ENCODE results near the gene FBLIM1. TPM values are rescaled to one million over a fixed set of nuclear protein-coding genes. Genes with fewer than 3 reads are reported as not detected.

Gene FBLIM1
- total RNA-seq, 1 donor from 2014 or later = 246 TPM

DNA sequence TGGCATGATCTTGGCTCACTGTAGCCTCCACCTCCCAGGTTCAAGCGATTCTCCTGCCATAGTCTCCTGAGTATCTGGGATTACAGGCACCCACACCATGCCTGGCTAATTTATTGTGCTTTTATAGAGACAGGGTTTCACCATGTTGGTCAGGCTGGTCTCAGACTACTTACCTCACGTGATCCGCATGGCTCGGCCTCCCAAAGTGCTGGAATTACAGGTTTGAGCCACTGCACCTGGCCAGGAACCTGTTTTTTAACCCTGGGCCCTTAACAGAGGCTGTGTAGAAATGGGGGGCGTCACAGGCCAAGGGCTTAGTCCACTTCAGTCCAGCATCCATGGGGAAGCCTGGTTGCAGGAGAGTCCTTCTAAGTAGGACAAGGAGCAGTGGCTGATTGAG, 9.3 kb downstream of the FBLIM1 start:
- DNase-seq (ENCODE audit: low read depth) = no peak
- TF ChIP-seq, protein P1, sequence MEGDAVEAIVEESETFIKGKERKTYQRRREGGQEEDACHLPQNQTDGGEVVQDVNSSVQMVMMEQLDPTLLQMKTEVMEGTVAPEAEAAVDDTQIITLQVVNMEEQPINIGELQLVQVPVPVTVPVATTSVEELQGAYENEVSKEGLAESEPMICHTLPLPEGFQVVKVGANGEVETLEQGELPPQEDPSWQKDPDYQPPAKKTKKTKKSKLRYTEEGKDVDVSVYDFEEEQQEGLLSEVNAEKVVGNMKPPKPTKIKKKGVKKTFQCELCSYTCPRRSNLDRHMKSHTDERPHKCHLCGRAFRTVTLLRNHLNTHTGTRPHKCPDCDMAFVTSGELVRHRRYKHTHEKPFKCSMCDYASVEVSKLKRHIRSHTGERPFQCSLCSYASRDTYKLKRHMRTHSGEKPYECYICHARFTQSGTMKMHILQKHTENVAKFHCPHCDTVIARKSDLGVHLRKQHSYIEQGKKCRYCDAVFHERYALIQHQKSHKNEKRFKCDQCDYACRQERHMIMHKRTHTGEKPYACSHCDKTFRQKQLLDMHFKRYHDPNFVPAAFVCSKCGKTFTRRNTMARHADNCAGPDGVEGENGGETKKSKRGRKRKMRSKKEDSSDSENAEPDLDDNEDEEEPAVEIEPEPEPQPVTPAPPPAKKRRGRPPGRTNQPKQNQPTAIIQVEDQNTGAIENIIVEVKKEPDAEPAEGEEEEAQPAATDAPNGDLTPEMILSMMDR (conservative IDR thresholded peaks at IDR 0.05; ENCODE audit: low read depth, low read length) = no peak
- H3K4me3 ChIP-seq (ENCODE audit: low read depth, low read length) = no peak overlapping the region

DNA sequence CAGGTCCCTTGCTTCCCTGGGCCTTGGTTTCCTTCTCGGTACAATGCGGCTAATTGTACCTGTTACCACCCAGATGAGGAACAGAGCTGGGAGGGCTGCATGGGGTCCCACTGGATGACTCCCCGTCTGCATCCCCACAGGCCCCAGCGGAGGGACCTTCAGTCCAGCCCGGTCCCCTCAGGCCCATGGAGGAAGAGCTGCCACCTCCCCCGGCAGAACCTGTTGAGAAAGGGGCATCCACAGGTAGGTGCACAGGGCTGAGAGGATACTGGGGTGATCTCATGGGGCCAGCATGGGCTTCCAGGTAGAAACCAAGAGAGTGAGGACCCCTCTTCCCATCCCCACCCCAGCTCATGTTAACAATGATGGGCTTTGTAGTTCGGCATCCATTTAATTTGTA, 9.8 kb downstream of the FBLIM1 start:
- TF ChIP-seq, protein P1 (conservative IDR thresholded peaks at IDR 0.05; ENCODE audit: low read depth, low read length) = no peak
- no peak for DNase-seq (ENCODE audit: low read depth)
- H3K4me3 ChIP-seq (ENCODE audit: low read depth, low read length) = no peak overlapping the region

DNA sequence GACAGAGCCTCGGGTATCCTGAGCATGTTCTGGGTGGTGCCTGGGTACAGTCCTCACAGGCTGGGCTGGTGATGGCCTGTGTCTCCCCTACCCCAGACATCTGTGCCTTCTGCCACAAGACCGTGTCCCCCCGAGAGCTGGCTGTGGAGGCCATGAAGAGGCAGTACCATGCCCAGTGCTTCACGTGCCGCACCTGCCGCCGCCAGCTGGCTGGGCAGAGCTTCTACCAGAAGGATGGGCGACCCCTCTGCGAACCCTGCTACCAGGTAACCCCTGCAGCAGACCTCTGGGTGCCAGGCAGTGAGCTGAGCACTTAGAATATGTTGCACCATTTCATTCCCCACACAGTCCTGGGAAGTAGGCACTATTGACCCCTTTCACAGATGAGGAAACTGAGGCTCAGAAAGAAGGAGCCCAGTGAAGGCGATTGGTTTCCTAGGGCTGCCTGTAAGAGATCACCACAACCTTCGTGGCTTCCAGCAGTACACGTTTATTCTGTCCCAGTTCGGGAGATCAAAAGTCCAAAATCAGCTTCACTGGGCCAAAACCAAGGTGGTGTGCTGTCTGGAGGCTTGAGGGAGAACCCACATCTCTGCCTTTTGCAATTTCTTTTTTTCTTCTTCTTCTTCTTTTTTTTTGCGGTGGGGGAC, 11.8 kb downstream of the FBLIM1 start:
- TF ChIP-seq, protein P1 (conservative IDR thresholded peaks at IDR 0.05; ENCODE audit: low read depth, low read length) = no peak
- DNase-seq (ENCODE audit: low read depth) = no peak
- H3K4me3 ChIP-seq (ENCODE audit: low read depth, low read length) = no peak overlapping the region

DNA sequence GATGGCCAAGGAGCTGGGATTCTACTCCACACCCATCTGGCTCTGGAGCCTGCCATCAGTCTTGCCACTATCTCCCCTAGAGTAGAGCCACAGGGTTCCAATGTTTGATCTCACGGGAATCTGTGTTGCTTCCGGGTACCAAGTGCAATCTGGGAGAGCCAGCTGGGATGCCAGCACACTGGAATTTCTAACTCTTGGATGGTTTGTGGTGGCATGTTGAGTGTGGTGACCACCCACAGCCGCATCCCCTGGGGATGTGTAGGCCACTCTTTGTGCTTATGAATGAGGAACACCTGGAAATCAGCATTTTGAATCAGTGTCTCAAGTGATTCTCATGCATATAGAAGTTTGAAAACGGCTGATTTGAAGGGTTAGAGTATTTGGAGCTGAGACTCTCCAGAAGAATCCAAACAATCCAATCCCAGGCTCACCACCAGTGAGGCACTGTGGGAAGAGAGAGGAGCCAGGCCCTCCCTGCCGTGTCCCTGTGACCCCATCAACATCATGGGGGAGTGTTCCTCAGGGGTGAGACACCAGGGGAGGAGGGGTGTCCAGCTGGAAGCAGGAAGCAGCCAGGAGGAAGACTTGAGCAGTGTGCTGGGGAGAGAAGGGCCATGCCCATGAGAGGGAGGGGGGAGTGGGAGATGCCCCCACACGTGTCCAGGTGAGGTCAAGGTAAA, 13.4 kb downstream of the FBLIM1 start:
- no peak for DNase-seq (ENCODE audit: low read depth)
- TF ChIP-seq, protein P1 (conservative IDR thresholded peaks at IDR 0.05; ENCODE audit: low read depth, low read length) = no peak
- H3K4me3 ChIP-seq (ENCODE audit: low read depth, low read length) = no peak overlapping the region

DNA sequence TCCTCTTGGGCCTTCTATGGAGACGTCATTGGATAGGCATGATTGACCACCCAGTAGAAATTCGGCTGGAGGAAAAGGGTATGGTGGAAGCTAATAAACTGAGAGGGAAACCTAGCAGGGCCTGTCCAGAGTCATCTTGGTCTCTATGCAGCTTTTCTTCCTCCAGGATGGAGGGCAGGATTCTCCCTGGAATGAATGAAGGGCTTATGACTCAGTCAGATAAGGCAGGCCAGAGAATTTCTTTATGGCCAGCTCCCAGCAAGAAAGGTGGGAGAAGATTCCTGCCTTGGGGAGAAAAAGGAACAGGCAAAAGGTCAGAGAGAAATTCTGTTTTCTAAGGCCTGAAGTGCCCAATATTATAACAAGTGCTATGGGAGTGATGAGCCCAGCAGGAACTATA, 17.1 kb downstream of the FBLIM1 start:
- TF ChIP-seq, protein P1 (conservative IDR thresholded peaks at IDR 0.05; ENCODE audit: low read depth, low read length) = no peak
- no peak overlapping the region for H3K4me3 ChIP-seq (ENCODE audit: low read depth, low read length)
- no peak for DNase-seq (ENCODE audit: low read depth)

DNA sequence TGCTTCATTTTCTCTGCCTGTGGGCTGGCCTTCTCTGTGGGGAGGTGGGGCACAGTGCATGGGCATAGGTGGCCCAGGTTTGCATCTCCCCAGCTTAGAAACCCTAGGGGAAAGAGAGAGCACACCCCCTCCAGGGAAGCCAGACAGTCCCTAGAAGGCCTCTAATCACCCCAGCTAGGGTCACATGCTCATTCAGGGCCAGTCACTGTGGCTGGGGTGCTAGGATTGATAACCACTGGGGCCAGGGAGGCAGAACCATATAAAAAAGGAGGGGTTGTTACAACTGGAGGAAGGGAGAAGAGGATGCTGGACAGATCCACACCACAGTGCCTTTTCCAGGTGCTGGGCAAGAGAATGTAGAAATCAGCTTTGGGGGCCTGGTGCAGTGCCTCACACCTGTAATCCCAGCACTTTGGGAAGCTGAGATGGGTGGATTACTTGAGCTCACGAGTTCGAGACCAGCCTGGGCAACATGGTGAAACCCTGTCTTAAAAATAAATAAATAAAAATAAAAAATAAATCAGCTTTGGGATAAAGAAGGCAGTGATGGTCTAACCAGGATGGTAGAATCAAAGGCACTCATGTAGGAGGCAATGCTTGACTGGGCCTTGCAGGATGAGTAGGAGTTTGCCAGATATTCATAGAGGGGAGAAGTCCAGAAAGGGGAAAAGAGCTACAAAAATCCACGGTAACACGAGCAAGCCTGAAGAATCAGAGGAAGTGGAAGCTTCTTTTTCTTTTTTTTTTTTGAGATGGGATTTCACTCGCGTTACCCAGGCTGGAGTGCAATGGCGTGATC, 19.5 kb downstream of the FBLIM1 start:
- TF ChIP-seq, protein P1 (conservative IDR thresholded peaks at IDR 0.05; ENCODE audit: low read depth, low read length) = no peak
- H3K4me3 ChIP-seq (ENCODE audit: low read depth, low read length) = no peak overlapping the region
- DNase-seq (ENCODE audit: low read depth) = no peak
